Measurements from ENCODE around the gene EGLN1.

Gene EGLN1

GRCh38 chr1:231381729-231382128, 40.4 kb downstream of the EGLN1 start:
- ChIA-PET CTCF (interaction anchor here (0.6 to 1.3 kb wide), 2 partner anchors 23 to 24 kb away, joined by 4 read pairs; no protein-coding TSS in a partner anchor), POLR2A (ENCODE audit: low non-redundant PET) (no interaction called here)
- TF ChIP-seq CTCF (conservative IDR thresholded peaks at IDR 0.05; ENCODE audit: low read depth): no peak
- DNase-seq (ENCODE audit: low spot score): no peak
- no peak overlapping the region for H3K27ac ChIP-seq

GRCh38 chr1:231376875-231377549, 45.1 kb downstream of the EGLN1 start:
- no peak for DNase-seq (ENCODE audit: low spot score)
- POLR2A ChIA-PET (ENCODE audit: low non-redundant PET): no interaction called here
- H3K27ac ChIP-seq: no peak overlapping the region
- TF ChIP-seq CTCF (conservative IDR thresholded peaks at IDR 0.05; ENCODE audit: low read depth): no peak
- CTCF ChIA-PET: no interaction called here

GRCh38 chr1:231376101-231376500, 46.0 kb downstream of the EGLN1 start:
- ChIA-PET CTCF (no interaction called here), POLR2A (ENCODE audit: low non-redundant PET) (no interaction called here)
- DNase-seq (ENCODE audit: low spot score): no peak
- H3K27ac ChIP-seq: no peak overlapping the region
- TF ChIP-seq CTCF (conservative IDR thresholded peaks at IDR 0.05; ENCODE audit: low read depth): no peak

- H3K27ac ChIP-seq: no peak overlapping the region
- ChIA-PET POLR2A (ENCODE audit: low non-redundant PET) (no interaction called here), CTCF (interaction anchor here (0.6 kb wide), 1 partner anchor 30 kb away, joined by 3 read pairs; no protein-coding TSS in a partner anchor)
- DNase-seq (ENCODE audit: low spot score): no peak
- TF ChIP-seq CTCF (conservative IDR thresholded peaks at IDR 0.05; ENCODE audit: low read depth): no peak
Measured at GRCh38 chr1:231374394-231374793, 47.7 kb downstream of the EGLN1 start.

GRCh38 chr1:231372501-231372900, 49.6 kb downstream of the EGLN1 start:
- H3K27ac ChIP-seq: no peak overlapping the region
- POLR2A ChIA-PET (ENCODE audit: low non-redundant PET): no interaction called here
- CTCF ChIA-PET: no interaction called here

GRCh38 chr1:231369282-231369681, 52.8 kb downstream of the EGLN1 start:
- TF ChIP-seq CTCF (conservative IDR thresholded peaks at IDR 0.05; ENCODE audit: low read depth): no peak
- POLR2A ChIA-PET (ENCODE audit: low non-redundant PET): no interaction called here
- H3K27ac ChIP-seq: no peak overlapping the region
- CTCF ChIA-PET: interaction anchor here (0.6 to 0.7 kb wide), 2 partner anchors 115 to 1251 kb away, joined by 3 to 5 read pairs; no protein-coding TSS in a partner anchor
- no peak for DNase-seq (ENCODE audit: low spot score)

More at GRCh38 chr1:231372501-231372900, 49.6 kb downstream of the EGLN1 start:
- no peak for DNase-seq (ENCODE audit: low spot score)
- TF ChIP-seq CTCF (conservative IDR thresholded peaks at IDR 0.05; ENCODE audit: low read depth): no peak

All from RWPE1 (cell line).